ENCODE data around the gene IRF2. TPM values are rescaled to one million over a fixed set of nuclear protein-coding genes. Genes with fewer than 3 reads are reported as not detected.

Gene IRF2
- total and polyA plus RNA-seq, 2 of the 8 experiments (the other 6 are each of a cell fraction or from before 2014, with no cell fraction given), result 13.8 to 17.0 TPM

DNA sequence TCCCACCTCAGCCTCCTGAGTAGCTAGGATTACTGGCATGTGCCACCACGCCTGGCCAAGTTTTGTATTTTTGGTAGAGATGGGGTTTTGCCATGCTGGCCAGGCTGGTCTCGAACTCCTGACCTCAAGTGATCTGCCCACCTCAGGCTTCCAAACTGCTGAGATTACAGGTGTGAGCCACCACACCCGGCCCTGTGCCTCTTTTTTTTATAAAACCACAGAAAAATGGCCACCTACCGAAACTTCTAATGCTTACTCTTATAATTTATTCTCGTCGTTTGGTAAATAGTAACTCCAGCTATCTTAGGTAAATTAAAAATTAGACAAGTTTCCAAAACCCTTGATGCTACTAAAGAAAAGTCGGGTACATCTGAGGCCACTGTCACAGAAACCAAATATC is 54.4 kb downstream of the IRF2 start (continued):
- TF ChIP-seq, protein P1, sequence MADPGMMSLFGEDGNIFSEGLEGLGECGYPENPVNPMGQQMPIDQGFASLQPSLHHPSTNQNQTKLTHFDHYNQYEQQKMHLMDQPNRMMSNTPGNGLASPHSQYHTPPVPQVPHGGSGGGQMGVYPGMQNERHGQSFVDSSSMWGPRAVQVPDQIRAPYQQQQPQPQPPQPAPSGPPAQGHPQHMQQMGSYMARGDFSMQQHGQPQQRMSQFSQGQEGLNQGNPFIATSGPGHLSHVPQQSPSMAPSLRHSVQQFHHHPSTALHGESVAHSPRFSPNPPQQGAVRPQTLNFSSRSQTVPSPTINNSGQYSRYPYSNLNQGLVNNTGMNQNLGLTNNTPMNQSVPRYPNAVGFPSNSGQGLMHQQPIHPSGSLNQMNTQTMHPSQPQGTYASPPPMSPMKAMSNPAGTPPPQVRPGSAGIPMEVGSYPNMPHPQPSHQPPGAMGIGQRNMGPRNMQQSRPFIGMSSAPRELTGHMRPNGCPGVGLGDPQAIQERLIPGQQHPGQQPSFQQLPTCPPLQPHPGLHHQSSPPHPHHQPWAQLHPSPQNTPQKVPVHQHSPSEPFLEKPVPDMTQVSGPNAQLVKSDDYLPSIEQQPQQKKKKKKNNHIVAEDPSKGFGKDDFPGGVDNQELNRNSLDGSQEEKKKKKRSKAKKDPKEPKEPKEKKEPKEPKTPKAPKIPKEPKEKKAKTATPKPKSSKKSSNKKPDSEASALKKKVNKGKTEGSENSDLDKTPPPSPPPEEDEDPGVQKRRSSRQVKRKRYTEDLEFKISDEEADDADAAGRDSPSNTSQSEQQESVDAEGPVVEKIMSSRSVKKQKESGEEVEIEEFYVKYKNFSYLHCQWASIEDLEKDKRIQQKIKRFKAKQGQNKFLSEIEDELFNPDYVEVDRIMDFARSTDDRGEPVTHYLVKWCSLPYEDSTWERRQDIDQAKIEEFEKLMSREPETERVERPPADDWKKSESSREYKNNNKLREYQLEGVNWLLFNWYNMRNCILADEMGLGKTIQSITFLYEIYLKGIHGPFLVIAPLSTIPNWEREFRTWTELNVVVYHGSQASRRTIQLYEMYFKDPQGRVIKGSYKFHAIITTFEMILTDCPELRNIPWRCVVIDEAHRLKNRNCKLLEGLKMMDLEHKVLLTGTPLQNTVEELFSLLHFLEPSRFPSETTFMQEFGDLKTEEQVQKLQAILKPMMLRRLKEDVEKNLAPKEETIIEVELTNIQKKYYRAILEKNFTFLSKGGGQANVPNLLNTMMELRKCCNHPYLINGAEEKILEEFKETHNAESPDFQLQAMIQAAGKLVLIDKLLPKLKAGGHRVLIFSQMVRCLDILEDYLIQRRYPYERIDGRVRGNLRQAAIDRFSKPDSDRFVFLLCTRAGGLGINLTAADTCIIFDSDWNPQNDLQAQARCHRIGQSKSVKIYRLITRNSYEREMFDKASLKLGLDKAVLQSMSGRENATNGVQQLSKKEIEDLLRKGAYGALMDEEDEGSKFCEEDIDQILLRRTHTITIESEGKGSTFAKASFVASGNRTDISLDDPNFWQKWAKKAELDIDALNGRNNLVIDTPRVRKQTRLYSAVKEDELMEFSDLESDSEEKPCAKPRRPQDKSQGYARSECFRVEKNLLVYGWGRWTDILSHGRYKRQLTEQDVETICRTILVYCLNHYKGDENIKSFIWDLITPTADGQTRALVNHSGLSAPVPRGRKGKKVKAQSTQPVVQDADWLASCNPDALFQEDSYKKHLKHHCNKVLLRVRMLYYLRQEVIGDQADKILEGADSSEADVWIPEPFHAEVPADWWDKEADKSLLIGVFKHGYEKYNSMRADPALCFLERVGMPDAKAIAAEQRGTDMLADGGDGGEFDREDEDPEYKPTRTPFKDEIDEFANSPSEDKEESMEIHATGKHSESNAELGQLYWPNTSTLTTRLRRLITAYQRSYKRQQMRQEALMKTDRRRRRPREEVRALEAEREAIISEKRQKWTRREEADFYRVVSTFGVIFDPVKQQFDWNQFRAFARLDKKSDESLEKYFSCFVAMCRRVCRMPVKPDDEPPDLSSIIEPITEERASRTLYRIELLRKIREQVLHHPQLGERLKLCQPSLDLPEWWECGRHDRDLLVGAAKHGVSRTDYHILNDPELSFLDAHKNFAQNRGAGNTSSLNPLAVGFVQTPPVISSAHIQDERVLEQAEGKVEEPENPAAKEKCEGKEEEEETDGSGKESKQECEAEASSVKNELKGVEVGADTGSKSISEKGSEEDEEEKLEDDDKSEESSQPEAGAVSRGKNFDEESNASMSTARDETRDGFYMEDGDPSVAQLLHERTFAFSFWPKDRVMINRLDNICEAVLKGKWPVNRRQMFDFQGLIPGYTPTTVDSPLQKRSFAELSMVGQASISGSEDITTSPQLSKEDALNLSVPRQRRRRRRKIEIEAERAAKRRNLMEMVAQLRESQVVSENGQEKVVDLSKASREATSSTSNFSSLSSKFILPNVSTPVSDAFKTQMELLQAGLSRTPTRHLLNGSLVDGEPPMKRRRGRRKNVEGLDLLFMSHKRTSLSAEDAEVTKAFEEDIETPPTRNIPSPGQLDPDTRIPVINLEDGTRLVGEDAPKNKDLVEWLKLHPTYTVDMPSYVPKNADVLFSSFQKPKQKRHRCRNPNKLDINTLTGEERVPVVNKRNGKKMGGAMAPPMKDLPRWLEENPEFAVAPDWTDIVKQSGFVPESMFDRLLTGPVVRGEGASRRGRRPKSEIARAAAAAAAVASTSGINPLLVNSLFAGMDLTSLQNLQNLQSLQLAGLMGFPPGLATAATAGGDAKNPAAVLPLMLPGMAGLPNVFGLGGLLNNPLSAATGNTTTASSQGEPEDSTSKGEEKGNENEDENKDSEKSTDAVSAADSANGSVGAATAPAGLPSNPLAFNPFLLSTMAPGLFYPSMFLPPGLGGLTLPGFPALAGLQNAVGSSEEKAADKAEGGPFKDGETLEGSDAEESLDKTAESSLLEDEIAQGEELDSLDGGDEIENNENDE (IDR thresholded peaks at IDR 0.05; ENCODE audit: insufficient replicate concordance, low read length), result no peak
- TF ChIP-seq RAD21 (IDR thresholded peaks at IDR 0.05 in 1 of 2, conservative IDR thresholded peaks at IDR 0.05 in 1 of 2; ENCODE audit: low read depth in 2 of 2, low read length in 2 of 2) (no peak), MAFK (IDR thresholded peaks at IDR 0.05; ENCODE audit: low read depth, low read length) (no peak), RFX5 (IDR thresholded peaks at IDR 0.05; ENCODE audit: borderline replicate concordance, low read depth, low read length) (no peak), JUN (IDR thresholded peaks at IDR 0.05; ENCODE audit: low read depth, low read length) (no peak), CTBP2 (IDR thresholded peaks at IDR 0.05; ENCODE audit: borderline replicate concordance, insufficient read depth, insufficient read length, low read length) (no peak), ZNF274 (IDR thresholded peaks at IDR 0.05; ENCODE audit: borderline replicate concordance, extremely low read depth, low read length) (no peak), SAP30 (IDR thresholded peaks at IDR 0.05; ENCODE audit: insufficient read depth, insufficient replicate concordance, low read length) (no peak), RXRA (IDR thresholded peaks at IDR 0.05; ENCODE audit: insufficient read depth, low read depth, low read length) (no peak), CBX8 (IDR thresholded peaks at IDR 0.05; ENCODE audit: borderline replicate concordance, low read depth, low read length) (no peak)
- TF ChIP-seq, protein P2, sequence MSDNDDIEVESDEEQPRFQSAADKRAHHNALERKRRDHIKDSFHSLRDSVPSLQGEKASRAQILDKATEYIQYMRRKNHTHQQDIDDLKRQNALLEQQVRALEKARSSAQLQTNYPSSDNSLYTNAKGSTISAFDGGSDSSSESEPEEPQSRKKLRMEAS (IDR thresholded peaks at IDR 0.05), result no peak
